GM21526 (cell line): ENCODE results near the gene HYDIN.
"Not testable (repeated sequence)": the region's sequence is repeated elsewhere in the genome, so short reads cannot be mapped to it uniquely, and the experiment has no call there.

Experiments
- ATAC-seq: cut with Tn5 transposase; IDR thresholded peaks from one replicate; pipeline ENCODE4 v1.9.1; 2021; ENCODE audit warnings: moderate library complexity; ENCODE audit not compliant: unreplicated experiment, low FRiP score

The HYDIN gene

GRCh38 chr16:71009440-71010223, 220.9 kb downstream of the HYDIN start:
- ATAC-seq, result not testable (repeated sequence)

GRCh38 chr16:71006516-71006915, 224.0 kb downstream of the HYDIN start:
- ATAC-seq, result not testable (repeated sequence)

- not testable (repeated sequence) for ATAC-seq
These were observed 230.8 kb downstream of the HYDIN start for GRCh38 chr16:70999735-71000134.

DNA sequence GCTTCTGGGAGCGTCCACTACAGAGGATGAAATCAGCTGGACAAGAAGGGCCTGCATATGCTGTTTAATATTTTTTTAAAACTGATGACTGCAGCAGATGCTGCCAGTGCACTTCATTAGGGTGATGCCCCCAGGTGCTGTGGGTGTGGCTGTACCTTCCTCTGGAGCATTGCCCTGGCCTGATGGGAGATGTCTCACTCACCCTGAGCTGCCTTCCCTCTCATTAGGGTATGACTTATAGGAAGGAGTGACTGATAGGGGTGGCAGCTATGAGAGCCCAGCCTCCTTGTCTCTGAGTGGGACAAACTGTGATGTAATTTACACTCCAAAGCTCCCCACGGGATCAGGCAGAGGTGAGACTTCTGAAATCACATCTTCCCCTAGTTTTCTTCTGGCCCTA, 234.7 kb downstream of the HYDIN start:
- ATAC-seq, result not testable (repeated sequence)

- ATAC-seq, result not testable (repeated sequence)
These were observed 238.0 kb downstream of the HYDIN start for GRCh38 chr16:70992511-70992910.

DNA sequence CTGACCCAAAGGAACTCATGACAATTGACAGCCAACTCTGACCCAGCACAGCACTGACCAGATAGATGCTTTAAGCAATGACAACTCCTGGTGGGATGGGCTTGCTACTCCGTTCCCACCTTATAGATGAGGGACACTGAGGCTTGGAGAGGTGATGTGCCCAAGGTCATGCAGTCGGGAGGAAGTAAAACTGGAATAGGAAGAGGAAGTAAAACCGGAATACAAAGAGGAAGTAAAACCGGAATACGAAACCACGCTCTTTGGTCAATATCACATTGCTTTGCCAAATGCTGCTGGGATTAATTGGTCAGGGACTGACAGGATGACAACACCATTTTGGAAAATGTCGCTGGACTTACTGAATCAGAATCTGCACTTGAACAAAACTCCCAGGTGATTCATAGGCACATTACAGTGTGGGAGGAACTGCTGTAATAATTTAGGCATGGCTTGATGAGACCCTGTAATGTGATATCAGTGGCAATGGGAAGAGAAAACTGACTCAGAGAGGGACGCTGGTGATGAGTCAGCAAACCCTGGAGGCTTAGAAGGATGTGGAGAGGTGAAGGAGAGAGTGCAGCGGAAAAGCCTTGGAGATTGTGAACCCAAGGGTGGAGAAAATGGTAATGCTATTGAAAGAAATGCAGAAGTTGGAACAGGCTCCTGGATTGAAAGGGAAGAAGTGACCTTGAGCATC, 243.4 kb downstream of the HYDIN start:
- not testable (repeated sequence) for ATAC-seq

DNA sequence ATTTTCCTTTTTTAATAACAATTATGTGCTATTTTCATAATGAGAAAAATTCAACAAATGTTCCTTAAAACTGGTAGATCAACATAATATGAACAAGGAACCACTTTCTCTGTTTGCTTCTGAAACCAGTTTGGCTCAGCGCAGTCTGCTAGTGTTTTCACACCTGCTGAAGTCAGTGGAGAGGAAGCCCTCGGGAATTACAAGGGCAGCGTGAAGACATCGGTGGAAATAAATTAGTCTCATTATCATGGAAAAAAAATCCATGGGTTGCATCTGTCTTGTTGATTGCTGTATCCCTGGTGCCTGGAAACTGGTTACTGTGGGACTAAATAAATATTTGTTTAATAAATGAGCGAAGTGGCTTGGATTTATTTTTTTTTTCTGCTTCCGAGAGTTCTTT, 245.8 kb downstream of the HYDIN start:
- not testable (repeated sequence) for ATAC-seq

DNA sequence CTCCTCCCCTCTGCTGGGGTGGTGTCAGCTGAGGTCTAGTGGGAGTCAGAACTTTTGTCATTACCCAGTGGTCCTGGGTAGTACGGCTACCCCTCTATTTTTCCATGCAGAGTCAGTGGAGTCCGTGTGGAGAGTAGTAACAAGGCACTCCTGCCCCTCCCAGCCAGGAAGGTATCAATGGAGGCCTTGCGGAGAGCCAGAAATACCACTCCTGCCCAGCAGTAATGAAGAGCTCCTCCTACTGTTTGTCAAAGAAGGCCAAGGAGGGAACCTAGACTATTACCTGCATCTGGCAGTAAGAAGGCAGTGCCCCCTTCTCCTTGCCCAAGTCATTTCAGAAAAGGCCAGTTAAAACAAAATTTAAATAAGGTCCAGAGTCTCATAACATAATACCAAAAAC, 262.2 kb downstream of the HYDIN start:
- not testable (repeated sequence) for ATAC-seq

GRCh38 chr16:70960169-70960568, 270.4 kb downstream of the HYDIN start:
- ATAC-seq, result not testable (repeated sequence)

GRCh38 chr16:70954922-70955321, 275.6 kb downstream of the HYDIN start:
- not testable (repeated sequence) for ATAC-seq

DNA sequence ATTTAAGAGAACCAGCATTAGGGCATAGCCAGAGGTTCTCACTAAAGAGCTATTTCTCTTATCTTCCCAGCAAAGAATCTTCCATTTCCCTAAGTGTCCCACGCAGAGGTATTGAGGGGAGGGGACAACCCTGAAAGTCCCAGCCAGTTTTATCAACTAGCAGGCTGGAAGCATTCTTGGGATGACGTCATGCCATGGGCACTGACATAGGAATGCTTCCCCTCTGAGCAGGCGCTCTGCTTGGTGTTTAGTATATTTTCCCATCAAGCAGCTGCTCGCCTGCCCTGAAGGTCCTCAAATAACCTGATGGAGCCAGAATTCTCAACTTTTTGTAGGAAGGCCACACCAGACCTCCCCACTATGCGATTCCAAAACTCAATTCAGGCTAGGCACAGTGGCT, 276.7 kb downstream of the HYDIN start:
- not testable (repeated sequence) for ATAC-seq

GRCh38 chr16:70943551-70943950, 287.0 kb downstream of the HYDIN start:
- ATAC-seq, result not testable (repeated sequence)

GRCh38 chr16:70939690-70940359, 290.7 kb downstream of the HYDIN start:
- not testable (repeated sequence) for ATAC-seq

DNA sequence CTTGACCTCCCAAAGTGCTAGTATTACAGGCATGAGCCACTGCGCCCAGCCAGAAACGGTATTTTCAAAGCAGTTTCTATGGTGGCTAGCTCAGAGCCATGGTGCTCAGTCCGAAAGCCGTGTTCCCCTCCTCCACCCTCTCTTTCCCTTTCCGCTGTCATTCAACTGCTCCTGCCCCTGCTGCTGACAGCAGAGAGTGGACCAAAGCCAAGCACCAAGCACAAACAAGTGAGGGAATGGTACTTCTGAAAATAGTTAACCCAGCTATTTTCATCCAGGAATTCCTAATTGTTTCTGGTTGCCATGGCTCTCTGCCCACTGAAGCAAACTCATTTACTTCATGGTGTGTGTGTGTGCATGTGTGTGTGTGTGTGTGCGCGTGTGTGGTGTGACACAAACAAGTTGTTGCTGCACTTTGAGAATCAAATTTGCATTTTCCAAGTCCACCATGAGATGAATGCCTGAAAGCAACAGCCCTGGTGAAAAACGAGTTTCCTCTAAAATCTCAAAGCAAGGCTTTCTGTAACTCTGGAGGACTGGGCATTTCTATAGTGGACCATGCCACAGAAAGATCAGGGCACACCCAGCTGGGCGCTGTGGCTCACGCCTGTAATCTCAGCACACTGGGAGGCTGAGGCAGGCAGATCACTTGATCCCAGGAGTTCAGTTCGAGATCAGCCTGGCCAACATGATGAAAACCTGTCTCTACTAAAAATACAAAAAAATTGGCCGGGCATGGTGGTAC, 293.6 kb downstream of the HYDIN start:
- not testable (repeated sequence) for ATAC-seq

- not testable (repeated sequence) for ATAC-seq
These were observed 295.2 kb downstream of the HYDIN start for GRCh38 chr16:70935325-70935724.

GRCh38 chr16:70933746-70934145, 296.8 kb downstream of the HYDIN start:
- ATAC-seq, result not testable (repeated sequence)

GRCh38 chr16:70930757-70931156, 299.8 kb downstream of the HYDIN start:
- not testable (repeated sequence) for ATAC-seq

- not testable (repeated sequence) for ATAC-seq
These were observed 308.4 kb downstream of the HYDIN start for GRCh38 chr16:70922164-70922563.

DNA sequence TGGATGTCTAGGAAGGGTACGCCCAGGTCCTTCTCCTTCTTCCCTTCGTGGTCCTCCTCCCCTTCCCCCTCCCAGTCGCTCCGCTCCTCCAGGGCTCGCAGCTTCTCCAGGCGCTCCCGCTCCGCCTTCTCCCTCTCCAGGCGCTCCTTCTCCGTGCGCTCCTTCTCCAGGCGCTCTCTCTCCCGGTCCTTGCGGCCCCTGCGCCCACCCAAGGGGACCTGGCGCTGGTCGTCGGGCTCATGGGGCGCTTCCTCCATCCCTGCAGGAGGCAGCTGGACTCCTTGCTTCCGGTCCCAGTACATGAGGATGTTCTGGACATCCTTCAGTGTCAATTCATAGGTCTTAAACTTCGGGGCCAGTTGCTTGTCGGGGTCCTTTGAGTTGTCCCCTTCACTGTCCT, 309.9 kb downstream of the HYDIN start:
- not testable (repeated sequence) for ATAC-seq

DNA sequence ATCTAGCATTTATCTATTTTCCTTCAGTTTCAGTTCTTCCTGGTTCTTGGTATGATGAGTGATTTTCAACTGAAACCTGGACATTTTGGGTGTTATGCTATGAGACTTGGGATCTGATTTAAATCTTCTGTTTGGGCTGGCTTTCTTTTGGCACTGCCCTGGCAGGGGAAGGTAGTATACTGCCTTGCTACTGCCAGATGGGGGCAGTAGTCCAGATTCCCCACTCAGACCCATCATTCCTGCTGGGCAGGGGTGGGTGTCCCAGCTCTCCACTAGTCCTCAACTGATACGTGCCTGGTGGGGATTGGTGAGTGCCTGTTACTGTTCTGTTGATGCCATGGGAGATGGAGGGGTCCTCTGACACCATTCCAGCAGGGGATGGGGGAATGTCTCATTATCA, 342.3 kb downstream of the HYDIN start:
- ATAC-seq, result not testable (repeated sequence)
